ENCODE data around the gene ANKRD33.

- TF ChIP-seq CTCF (CRISPR knock-in tag; IDR thresholded peaks at IDR 0.05) (no peak), NFYB (CRISPR knock-in tag; IDR thresholded peaks at IDR 0.05) (no peak), EZH2 (conservative IDR thresholded peaks at IDR 0.05; ENCODE audit: low read depth, low read length) (no peak), YY1 (IDR thresholded peaks at IDR 0.05; ENCODE audit: insufficient read depth, insufficient replicate concordance, low read depth, low read length) (no peak), ZZZ3 (CRISPR knock-in tag; IDR thresholded peaks at IDR 0.05; ENCODE audit: borderline replicate concordance) (no peak), RXRA (CRISPR knock-in tag; IDR thresholded peaks at IDR 0.05) (no peak), ZNF207 (IDR thresholded peaks at IDR 0.05; ENCODE audit: borderline replicate concordance) (no peak), GTF2F1 (IDR thresholded peaks at IDR 0.05; ENCODE audit: low read length) (no peak), BCLAF1 (IDR thresholded peaks at IDR 0.05) (no peak), ZBTB21 (CRISPR knock-in tag; IDR thresholded peaks at IDR 0.05) (no peak)
- TF ChIP-seq, protein P1, sequence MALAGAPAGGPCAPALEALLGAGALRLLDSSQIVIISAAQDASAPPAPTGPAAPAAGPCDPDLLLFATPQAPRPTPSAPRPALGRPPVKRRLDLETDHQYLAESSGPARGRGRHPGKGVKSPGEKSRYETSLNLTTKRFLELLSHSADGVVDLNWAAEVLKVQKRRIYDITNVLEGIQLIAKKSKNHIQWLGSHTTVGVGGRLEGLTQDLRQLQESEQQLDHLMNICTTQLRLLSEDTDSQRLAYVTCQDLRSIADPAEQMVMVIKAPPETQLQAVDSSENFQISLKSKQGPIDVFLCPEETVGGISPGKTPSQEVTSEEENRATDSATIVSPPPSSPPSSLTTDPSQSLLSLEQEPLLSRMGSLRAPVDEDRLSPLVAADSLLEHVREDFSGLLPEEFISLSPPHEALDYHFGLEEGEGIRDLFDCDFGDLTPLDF (CRISPR knock-in tag; IDR thresholded peaks at IDR 0.05): no peak
Observed at GRCh38 chr12:51926064-51926632, 38.2 kb downstream of the ANKRD33 start.
